GM21526 (cell line): ENCODE results near the gene NXPH1.
A peak's percentile ranks its signal among the peaks of the same experiment; 100 is the strongest.
"Not testable (repeated sequence)": the region's sequence is repeated elsewhere in the genome, so short reads cannot be mapped to it uniquely, and the experiment has no call there.

Source experiments
- ATAC-seq: cut with Tn5 transposase; IDR thresholded peaks from one replicate; pipeline ENCODE4 v1.9.1; 2021; ENCODE audit warnings: moderate library complexity; ENCODE audit not compliant: unreplicated experiment, low FRiP score

The NXPH1 gene

DNA sequence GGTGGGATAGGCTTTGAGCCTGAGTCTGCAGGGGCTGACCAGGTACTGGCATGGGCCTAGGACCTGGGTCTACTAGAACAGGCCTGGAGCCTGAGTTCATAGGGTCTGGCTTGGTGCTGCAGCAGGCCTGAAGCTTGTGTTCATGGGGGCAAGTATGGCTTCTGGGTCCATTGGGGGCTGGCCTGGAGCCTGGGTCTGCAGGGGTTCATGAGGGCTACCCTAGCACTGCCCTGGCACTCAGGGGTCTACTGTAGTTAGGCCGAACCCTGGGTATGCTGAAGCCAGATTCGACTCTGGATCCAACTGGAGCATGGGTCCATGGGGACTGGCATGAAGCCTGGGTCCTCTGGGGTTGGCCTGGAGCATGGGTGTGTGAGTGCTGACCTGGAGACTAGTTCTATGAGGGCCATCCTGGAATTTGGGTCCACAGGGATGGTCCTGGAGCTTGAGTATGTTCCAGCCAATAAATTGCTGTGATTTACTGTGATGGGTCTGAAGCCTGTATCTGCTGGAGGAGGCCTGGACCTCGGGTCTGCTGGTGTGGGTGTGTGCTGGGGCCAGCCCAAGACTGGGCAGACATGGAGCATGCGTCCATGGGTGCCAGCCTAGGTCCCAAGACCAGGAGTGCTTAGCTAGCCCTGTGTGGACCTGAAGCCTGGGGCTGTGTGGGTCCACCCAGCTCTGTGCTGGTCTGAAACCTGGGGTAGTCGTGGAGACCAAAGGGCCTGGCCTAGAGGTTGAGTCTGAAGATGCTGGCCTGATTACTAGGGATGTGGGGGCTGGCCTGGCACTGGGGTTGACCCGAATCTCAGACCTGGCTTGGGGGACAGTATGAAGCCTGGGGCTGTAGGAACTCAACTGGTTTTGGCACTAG, 235.5 kb downstream of the NXPH1 start:
- no peak for ATAC-seq

DNA sequence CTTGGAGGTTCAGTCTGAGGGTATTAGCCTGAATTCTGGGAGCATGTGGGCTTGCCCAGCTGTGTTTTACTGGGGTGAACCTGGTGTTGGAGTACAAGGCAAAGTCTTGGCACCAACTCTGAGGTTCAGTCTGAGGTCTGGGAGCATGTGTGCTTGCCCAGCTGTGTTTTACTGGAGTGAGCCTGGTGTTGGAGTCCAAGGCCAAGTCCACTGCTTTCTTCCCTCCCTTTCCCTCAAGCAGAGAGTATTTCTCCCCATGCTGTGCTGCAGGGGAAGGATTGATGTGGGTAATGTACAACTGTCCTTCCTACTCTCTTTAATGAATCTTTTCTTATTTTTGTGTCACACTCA, 236.1 kb downstream of the NXPH1 start:
- no peak for ATAC-seq

DNA sequence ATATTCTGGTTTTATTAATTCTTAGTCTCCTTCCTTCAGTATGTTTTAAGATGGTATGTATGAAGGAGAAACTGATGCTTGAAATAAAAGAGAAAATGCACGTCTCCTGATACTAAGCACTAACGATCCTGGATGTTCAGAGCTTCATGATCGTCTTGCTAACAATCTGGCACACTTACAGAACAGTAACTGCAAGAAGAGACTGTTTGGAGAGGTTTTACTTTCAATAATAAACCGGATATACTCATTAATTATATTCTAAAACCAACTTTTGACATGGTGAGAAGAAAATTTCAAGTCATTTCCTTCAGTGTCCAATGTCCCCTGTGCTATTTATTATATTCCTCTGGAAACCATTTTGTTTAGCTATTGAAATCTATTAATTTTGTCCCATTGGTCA, 251.0 kb downstream of the NXPH1 start:
- ATAC-seq = no peak

DNA sequence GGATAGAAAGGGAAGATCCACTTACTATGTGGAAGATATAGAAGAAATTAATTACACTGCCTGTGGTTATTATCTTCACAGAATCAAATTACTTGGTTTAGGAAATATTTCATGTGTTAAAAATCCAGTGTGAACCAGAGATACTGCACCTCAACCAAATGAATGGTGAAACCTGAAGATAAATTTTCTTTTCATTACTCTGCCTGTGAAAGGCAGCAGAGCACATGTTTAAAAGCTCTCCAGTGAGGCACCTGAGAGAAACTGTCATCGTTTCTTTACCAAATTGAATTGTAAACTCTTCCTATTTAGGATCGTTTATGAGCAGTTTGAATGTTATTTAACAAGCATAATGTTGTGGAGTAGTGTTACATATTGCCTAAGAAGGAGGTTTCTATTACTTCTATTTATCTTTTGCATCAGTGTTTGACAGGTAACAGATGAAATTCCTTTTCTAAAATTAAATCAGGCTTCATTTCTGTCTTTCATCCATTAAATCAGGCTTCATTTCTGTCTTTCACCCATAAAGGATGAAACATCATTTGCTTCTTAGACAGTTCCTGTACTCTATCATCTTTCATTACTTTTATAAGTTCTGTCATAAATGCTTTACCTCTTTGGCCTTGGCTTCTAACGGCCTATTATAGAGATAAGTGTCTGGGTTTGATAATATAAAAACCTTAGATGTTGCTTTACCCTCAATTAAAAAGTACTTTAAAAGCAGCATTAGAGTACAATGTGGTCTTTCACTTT, 266.6 kb downstream of the NXPH1 start:
- ATAC-seq = no peak

DNA sequence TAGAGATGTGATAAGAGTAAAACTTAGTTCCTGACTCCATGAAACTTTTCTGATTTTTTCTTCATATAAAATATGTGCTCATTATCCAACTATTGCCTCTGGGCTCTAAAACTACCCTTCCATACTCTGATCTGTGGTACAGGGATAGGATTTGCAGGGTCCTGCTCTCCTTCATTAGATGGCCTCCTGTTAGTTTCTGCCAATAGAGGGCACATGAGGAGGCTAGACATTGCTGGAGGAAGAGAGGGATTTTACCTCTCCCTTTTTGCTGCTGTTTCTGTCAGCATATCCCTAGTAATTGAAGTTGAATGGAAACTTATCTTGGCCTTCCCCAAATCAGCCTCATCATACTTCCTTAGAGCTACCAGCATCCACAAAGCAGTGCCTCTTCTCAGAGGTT, 269.4 kb downstream of the NXPH1 start:
- ATAC-seq = no peak

DNA sequence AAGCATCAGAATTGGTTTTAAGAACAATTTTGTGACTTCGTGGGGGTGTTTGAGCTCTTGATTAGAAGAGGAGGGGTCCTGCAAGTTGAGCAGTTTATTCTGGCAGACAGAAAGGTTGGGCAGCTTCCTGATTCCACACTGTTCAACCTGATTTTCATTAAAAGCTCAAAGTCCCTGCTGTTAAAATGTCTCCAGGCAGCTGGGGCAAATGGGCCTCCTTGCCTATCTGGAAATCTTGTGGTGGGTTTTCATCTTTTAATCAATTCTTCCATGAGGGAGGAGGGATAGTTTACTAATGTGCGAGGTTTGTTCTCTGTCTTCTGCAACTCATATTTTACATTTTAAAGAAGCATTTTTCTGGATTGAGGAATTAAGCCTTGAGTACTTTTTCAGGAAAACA, 276.7 kb downstream of the NXPH1 start:
- ATAC-seq = no peak

DNA sequence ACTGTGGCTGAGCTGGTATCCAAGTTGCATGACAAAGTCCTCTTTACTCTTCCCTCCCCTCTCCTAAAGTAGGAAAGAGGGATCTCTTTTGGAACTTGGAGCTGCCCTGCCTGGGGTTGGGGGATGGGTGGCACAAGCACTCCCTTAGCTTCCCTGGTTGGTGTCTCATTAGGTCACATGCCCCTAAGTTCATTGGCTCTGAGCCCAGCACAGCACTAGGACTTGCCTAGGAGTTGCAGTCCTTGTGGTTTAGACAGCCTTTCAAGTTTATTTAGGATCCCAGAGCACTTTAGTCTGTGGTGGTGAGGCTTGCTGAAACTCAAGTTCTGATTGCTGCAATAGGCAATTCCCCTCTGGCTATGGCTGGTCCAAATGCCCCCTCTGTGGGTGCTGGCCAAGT, 281.4 kb downstream of the NXPH1 start:
- ATAC-seq = no peak

DNA sequence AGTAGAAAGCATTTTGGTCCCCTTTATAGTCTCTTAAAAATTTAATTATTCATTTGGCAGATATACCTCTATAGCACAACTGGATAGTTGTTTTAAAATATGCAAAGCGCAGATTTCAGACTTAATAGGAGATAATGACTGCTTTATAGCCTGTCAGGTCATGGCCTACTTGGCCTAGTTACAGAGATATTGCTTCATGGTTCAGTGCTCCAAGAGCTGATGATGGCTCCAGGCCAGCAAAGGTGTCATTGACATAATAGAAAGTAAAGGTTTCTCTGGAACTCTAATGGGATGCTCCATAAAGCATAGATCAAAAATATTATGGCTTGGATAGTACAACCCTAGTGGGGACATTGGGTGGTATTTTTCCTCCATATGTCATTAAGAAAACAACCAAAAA, 285.7 kb downstream of the NXPH1 start:
- no peak for ATAC-seq

DNA sequence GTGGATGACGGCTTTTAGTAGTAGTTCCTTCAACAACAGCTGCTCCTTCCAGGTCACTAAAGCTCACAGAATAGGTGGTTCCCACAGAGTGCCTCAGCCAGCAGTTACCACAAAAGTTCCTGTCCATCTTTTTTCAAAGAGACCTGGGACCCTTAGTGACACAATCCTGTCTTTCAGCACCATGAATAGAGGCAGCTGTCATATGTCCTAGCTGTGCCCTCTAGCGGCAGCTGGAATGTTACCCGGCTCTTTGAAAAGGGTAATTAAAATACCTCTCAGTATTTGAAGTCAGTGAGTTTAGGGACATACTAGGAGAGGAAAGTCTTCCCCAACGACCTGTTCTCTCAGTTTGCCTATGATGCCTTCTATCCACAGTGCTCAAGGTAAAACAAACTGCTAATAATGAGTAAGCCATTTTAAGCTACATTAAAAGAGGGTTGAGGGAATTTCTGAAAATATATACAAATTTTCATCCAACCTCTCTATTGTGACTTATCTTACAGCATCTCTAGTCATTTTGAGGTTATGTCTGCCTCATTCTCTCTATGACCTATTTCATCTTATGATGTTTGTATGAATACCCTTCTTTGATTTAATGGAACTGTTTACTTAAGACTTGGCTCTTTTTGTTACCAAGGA, 290.8 kb downstream of the NXPH1 start:
- peak; percentile 97 for ATAC-seq

DNA sequence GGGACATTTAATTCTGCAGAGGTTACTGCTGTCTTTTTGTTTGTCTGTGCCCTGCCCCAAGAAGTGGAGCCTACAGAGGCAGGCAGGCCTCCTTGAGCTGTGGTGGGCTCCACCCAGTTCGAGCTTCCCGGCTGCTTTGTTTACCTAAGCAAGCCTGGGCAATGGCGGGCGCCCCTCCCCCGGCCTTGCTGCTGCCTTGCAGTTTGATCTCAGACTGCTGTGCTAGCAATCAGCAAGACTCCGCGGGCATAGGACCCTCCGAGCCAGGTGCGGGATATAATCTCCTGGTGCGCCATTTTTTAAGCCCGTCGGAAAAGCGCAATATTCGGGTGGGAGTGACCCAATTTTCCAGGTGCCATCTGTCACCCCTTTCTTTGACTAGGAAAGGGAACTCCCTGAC, 298.3 kb downstream of the NXPH1 start:
- ATAC-seq = not testable (repeated sequence)

DNA sequence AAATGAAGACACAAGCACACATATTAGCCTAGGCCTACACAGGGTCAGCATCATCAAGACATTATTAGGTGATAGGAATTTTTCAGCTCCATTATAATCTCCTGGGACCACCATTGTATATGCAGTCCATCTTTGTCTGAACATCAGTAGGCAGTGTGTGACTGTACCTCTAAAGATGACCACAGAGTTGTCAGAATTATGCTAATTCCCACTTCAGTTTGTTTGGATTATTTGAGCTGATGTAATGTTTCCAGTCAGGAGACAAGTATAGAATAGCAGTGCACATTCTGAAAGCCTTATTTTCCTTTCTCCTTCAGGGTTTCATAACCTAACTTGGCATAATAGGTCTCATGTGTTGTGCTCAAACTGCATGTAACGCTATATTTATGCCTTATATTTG, 306.4 kb downstream of the NXPH1 start:
- no peak for ATAC-seq

DNA sequence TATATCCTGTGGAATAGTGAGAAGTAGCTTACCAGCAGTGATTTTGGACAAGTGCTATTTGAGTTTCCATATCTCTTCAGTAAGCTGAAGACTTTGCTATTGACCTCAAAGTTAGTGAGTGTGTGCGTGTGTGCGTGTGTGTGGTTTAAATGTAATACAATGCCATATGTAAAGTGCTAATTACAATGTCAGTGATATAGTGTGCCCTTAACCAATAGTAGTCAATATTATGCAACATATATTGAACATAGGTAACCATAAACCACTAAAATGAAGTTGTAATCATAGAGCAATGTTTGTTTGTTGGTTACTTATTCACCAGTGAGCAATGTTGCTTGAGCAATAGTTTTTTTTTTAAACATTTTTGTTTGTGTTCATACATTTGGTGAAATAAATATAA, 309.4 kb downstream of the NXPH1 start:
- no peak for ATAC-seq

DNA sequence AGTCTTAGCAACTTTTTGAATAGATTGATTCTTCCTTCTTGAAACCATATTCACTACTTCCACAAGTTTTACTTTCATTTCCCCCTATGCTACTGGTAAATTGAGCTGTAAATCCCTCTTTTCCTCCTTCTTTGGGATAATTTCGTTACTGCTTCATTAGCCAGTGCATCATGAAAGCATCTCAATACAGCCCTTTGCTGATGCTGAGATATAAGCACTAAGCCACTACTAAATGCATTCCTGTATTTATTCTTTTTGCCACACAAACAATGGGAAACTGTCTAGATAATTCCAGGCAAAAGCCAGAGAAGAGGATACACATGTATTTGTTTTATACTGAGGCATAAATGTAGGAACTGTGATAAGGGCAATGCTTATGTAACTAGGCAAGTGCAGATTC, 313.9 kb downstream of the NXPH1 start:
- ATAC-seq = no peak

DNA sequence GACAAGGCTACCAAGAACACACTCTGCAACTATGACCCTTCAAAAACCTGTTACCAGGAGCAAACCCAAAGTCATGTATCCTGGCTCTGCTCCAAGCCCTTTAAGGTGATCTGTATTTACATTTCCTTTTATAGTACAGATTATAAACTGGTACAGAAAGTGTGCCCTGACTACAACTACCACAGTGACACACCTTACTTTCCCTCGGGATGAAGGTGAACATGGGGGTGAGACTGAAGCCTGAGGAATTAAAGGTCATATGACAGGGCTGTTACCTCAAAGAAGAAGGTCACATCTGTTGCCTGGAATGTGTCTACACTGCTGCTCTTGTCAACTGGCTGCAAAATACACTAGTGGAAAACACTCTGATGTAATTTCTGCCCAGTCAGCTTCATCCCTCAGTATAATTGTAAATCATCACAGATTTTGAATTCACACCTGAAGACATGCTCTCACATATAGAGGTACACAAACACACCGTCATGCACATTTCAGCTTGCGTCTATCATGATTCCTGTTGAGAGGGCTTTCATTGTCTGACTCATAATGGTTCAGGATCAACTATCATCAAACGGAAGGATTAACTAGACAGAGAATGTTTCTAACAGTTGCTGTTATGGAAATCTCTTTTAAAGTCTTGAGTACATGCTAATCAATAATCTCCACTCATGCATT, 318.3 kb downstream of the NXPH1 start:
- no peak for ATAC-seq

DNA sequence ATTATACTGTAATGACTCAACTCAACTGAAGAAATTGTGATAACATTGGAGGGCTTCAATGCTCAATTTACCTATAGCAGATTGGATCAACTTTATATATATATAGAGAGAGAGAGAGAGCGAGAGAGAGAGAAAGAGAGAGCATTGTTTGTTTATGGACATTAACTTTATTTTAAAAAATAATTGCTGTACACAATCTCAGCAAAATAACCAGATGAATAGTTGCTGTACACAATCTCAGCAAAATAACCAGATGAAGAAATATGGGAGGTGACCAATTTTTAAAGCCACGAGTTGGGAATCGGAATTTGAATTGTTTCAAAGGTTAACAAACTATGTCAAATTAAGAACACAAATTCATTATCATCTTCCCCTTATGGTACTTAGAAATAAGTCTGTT, 319.9 kb downstream of the NXPH1 start:
- ATAC-seq = no peak

DNA sequence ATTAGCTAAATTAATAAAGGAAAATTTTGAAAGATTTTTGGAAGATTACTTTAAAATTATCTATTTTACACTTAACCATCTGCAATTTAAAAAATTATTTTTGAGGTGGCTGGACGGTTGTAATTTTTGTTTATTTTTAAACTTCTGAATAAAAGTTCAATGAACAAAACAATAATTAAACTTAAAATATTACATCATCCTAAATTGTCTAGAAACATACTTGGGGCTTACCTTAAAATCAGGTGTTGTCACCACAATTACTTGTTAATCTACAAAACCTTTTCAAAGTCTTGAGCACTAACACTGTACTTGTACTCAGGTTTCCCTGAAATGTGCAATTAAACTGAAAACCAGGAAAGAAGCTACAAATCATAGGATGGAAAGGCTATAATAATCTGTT, 328.3 kb downstream of the NXPH1 start:
- ATAC-seq = no peak

DNA sequence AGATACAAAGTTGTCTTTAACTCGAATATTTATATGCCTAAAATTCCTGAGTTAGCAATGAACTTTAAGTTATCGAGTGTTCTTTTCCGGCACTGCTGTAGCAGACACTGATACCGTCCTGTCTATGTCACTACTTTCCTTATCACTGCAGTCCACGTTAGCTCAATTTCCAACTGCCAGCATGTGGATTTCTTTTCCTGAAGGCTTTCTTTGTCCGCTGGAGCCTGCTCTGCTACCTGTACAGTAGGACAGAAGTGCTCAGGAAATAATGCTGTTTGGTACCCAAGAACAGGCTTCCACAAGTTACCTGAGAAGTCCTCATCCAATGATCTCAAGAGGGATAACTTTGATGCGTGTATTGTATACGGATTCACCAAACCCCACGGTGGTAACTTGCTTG, 329.4 kb downstream of the NXPH1 start:
- no peak for ATAC-seq

DNA sequence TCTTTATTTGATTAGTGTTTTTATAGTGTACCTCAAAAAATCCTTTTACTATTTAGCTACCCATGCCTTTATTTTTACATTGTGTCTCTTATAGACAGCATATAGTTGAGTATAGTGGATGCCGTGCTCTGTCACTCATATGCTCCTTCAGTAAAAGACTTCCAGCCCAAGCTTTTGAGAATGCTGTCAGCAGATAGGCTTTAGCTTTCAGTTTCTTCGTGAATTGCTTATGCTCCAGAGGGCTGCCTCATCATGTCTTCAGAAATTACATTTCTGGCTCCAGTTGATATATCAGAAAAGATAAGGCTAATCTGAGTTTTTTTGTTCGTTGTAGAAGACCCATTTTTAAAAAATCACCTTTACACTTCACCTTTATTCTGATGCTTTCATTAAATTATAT, 332.0 kb downstream of the NXPH1 start:
- ATAC-seq = no peak

DNA sequence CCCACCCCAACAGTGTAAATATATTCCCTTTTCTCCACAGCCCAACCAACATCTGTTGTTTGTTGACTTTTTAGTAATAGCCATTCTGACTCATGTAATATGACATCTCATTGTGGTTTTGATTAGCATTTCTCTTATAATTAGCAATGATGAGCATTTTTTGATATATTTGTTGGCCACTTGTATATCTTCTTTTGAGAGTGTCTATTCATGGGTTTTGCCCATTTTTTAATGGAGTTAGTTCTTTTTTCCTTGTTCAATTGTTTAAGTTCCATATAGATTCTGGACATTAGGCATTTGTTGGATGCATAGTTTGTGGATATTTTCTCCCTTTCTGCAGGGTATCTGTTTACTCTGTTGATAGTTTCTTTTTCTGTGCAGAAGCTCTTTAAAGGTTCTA, 340.1 kb downstream of the NXPH1 start:
- no peak for ATAC-seq

DNA sequence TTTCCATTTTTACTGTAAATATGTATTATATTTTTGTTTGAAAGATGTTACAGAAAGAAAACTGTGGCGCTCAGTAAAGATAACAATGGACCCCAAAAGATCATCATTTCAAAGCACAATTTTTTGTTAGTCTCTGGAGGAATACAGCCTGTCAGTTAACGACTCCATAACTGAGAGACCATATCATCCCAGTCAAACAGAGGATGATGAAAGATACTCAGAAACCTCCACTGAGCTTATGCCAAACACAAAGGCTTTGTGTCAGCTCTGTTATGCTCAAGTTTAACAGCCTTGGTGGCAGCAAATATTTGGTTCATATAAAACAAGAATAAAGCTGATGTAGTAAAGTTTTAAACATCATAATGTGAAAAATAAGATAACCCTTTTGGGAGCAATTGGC, 345.1 kb downstream of the NXPH1 start:
- no peak for ATAC-seq

DNA sequence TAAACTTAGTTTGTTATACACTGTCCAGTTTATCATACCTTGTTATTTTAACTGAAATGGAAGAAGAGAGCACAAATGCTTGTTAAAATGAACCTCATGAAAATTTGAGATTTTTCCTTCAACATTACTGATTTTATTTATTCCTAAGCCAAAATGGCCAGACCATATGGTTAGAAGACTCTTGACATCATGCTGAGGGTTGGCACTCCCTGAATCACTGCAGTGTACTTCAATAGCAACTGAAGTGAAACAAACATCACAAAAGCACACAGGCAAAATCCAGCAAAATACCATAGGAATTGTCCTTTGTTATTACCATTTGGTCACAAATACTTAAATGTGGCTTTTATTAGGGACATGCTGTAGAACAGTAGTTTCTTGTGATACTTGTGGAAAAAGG, 347.8 kb downstream of the NXPH1 start:
- no peak for ATAC-seq
